GM21381 (cell line): Measurements from ENCODE around the gene TOM1L2.
"Not testable (repeated sequence)": the region's sequence is repeated elsewhere in the genome, so short reads cannot be mapped to it uniquely, and the experiment has no call there.

Experiments
- ATAC-seq: cut with Tn5 transposase; IDR thresholded peaks from one replicate; pipeline ENCODE4 v1.9.1; 2021; ENCODE audit warnings: mild to moderate bottlenecking, moderate library complexity; ENCODE audit not compliant: unreplicated experiment

The TOM1L2 gene

GRCh38 chr17:17971431-17972125 is 622 bp downstream of the TOM1L2 start:
- ATAC-seq: no peak

DNA sequence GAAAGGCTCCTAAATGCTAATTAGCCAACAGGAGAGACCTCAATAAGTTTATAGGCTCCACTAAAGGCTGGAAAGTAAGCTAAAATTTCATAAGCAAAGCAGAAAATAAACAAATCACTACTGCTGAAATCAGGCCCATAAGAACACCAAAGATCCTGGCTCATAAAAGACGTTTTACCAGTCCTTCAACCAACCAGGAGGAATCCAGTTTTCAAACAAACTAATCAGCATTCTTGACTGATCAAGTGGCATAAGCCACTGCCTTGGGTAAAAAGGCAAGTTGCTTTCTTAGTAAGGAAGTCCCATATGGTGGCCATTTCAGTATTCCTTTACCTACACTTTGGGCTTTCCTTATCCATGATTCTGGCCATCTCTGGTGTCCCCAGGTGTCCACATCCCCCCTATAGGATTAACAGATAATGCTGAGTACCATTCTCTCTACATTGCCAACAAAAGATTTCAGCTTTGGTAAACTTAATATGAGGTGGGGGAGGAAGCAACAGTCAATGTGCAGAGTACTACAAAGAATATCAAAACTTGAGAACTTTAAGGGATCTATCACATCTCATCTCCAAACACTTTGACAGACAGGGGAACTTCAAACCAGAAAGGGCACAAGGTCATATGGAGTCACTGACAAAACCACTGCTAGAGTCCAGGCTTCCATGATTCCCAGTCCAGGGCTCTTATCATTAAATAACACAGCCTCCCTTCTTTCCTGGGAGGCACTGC is 1.3 kb downstream of the TOM1L2 start:
- no peak for ATAC-seq

DNA sequence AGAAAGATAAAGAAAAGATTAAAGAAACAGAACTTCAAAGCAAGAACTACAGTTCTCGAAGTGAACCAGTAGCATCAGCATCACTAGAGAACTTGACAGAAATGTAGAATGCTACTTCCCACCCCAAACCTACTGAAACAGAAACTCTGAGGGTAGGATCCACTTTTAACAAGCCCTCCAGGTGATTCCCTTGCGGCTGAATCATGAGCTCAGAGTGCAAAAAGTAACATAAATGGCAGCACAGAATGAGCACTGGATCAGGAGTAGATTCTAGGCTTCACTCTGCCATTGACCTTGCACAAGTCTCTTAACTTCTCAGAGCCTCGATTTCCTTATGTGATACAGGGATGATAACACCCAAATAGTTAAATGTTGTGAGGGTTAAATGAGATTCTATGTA is 5.8 kb downstream of the TOM1L2 start:
- no peak for ATAC-seq

DNA sequence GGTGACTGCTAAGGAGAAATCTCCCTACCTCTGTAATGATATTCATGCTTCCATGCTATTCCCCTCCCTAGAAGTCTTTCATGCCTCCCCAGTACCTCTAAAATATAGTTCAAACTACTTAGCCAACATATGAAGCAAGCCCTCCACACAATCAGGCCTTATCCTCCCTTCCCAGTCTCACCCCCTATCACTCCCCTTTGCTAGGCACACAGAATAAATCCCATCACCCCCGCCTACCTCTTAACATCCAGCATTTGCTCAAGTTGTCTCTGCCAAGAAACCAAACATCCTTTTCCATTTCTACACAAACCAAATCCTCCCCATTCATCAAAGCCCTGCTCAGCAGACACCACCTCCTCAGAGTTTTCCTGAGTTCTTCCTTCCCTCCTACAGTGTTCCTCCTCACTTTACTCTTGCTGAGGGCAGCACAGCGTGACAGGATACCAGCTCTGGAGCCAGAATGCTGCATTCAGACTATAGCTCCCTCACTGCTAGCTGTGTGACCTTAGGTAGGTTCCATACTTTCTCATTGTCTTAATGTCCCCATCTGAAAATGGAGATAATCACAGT is 7.0 kb downstream of the TOM1L2 start:
- no peak for ATAC-seq

- no peak for ATAC-seq
Observed at GRCh38 chr17:17964710-17965109, 7.5 kb downstream of the TOM1L2 start.

- no peak for ATAC-seq
Observed at GRCh38 chr17:17963694-17964436, 8.3 kb downstream of the TOM1L2 start.

DNA sequence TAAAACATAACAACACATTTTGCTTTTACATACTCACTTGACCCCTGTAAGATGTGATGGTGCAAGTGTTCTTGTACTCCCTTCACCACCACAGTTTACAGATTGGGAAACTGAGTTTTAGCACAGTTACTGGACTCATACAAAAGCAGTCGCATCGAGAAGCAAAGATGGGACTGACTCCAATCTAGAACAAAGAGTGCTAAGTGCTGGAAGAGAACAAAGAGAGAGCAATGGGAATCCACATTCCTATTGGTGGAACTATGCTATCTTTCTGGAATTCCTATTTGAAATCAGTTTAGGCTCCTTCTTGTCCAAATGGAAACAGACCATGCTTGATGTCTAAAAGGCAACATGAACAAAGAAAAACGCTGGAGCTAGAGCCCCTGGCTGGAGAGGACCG is 9.1 kb downstream of the TOM1L2 start:
- ATAC-seq: no peak

DNA sequence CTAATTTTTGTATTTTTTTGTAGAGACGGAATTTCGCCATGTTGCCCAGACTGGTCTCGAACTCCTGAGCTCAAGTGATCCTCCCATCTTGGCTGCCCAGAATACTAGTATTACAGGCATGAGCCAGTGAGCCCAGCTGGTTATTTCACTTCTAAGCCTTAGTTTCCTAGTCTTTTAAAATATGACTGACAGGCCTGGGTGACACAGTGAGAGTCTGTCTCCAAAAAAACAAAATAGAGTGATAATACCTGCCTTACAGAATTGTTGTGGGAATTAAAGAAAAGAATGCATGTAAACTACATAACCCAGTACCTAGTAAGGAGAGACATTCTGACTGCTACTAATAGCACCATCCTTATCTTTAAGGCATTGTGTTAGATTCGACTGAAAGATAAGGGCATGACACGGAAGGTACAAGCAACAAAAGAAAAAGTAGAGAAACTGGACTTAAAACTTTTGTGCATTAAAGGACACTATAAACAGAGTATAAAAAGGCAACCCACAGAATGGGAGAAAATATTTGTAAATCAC is 11.6 kb downstream of the TOM1L2 start:
- ATAC-seq: no peak

DNA sequence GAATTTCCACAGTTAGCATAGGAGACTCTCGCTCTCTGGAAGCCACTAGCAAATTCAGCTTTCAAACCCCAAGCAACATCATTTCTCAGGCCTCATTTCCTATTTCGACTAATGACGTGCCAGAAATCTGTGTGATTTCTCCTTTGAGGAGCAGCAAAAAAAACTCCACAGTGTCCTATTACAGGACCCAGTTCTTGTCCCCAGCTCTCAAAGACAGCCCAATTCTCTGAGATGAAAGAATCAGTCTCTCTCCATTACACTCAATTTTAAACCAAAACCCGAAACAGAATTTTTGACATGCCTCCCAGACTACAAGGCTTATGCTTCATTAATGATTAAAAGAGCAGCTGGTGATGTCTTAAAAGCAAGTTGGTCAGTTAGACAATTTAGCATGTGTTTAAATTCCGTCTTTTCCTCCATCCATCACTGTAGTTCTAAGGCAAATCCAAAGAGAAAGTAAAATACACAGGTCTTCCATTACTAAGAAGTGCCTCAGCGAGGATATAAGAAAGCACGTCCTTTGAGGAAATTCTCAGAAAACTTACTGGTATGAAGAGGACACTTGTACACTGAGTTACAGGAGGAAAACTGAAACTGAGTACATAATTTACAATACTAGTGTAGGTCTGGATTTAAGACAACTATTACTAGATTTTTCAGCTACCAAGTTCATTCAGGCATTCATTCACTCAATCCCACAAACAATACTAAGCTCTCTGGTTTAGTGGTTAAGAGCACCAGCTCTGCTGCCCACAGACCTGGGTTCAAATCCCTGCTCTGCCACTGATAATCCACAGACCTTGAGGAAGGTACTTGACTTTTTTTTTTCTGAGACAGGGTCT is 12.5 kb downstream of the TOM1L2 start:
- ATAC-seq: peak; percentile 51

- ATAC-seq: peak; percentile 14
Observed at GRCh38 chr17:17958982-17959381, 13.2 kb downstream of the TOM1L2 start.

GRCh38 chr17:17957584-17957916 is 14.7 kb downstream of the TOM1L2 start:
- no peak for ATAC-seq

DNA sequence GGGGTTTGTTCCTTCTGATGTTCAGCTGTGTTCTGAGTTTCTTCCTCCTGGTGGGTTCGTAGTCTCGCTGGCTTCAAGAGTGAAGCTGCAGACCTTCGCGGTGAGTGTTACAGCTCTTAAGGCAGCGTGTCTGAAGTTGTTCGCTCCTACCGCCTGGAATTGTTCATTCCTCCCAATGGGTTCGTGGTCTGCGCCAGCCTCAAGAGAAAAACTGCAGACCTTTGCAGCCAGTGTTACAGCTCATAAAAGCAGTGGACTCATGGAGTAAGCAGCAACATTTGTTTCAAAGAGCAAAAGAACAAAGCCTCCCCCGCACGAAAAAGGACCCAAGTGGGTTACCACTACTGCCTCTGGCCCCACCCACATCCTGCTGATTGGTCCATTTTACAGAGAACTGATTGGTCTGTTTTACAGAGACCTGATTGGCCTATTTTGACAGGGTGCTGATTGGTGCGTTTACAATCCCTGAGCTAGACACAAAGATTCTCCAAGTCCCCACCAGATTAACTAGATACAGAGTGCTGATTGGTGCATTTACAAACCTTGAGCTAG is 16.3 kb downstream of the TOM1L2 start:
- ATAC-seq: not testable (repeated sequence)

DNA sequence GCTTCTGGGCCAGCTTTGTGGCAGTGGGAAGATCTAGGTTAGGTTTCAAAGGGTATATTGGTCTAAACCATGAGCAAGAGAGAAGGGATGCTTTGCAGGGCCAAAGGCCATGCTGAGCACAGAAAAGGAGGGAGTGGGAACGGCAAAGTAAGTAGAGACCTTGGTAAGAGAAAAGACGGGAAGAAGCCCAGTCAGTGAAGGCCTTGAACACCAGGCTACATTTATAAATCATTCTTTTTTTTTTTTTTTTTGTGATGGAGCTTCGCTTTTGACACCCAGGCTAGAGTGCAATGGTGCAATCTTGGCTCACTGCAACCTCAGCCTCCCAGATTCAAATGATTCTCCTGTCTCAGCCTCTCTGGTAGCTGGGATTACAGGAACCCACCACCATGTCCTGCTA is 18.1 kb downstream of the TOM1L2 start:
- ATAC-seq: no peak

GRCh38 chr17:17952691-17953090 is 19.5 kb downstream of the TOM1L2 start:
- no peak for ATAC-seq

GRCh38 chr17:17951524-17951923 is 20.7 kb downstream of the TOM1L2 start:
- no peak for ATAC-seq

- no peak for ATAC-seq
Observed at GRCh38 chr17:17950806-17951205, 21.4 kb downstream of the TOM1L2 start.

GRCh38 chr17:17950347-17950746 is 21.9 kb downstream of the TOM1L2 start:
- ATAC-seq: no peak

DNA sequence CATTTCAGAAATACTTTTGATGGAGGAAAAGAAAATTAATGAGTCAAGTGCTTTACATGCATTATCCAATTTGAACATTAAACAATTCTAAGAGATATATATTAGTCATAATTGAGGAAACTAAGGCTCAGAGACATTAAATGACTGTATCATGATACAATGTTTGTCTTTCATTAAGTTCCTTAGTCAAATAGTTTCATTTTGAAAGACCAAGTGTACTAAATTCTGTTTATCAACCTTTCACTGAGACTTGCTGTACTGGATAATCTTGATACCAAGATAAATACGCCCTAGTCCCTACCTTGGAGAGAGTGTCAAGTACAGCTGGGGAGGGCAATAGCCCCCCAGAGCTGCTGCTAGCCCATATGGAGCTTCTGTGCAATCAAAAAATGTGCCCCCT is 24.2 kb downstream of the TOM1L2 start:
- no peak for ATAC-seq

DNA sequence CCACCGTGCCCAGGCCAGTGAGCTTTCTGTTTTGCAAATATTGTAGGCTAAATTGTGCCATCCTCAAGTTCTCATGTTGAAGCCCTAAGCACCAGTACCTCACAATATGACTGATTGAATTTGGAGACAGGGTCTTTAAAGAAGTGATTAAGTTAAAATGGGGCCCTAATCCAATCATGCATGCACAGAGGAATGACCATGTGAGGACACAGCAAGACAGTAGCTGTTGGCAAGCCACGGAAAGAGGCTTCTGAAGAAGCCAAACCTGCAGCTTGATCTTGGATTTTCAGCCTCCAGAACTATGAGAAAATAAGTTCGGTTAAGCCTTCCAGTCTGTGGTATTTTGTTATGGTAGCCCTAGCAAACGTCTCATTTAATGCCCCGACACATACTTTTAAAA is 24.9 kb downstream of the TOM1L2 start:
- ATAC-seq: no peak

DNA sequence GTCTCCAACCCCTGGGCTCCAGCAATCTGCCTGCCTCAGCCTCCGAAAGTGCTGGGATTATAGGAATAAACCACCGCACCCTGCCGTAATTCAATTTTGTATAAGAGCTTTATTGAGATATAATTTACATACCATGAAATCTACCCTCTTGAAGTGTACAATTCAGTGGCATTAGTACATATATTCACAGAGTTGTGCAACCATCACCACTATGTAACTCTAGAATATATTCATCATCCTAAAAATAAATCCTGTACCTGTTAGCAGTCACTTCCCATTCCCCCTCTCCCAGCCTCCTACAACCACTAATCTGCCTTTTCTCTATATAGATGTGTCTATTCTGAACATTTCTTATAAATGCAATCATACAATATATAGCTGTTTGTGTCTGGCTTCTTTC is 26.1 kb downstream of the TOM1L2 start:
- no peak for ATAC-seq
